GM19324 (cell line): ENCODE data around the gene PHC3.

Source experiments
- ATAC-seq: cut with Tn5 transposase; IDR thresholded peaks from one replicate; pipeline ENCODE4 v1.9.1; 2021; ENCODE audit warnings: mild to moderate bottlenecking, moderate library complexity; ENCODE audit not compliant: unreplicated experiment, low FRiP score

The PHC3 gene

GRCh38 chr3:170044795-170045244 is 136.7 kb downstream of the PHC3 start:
- peak; percentile 86 for ATAC-seq

GRCh38 chr3:170044271-170044670 is 137.3 kb downstream of the PHC3 start:
- ATAC-seq = no peak

- ATAC-seq = no peak
These were observed 138.0 kb downstream of the PHC3 start for GRCh38 chr3:170043506-170043905.

DNA sequence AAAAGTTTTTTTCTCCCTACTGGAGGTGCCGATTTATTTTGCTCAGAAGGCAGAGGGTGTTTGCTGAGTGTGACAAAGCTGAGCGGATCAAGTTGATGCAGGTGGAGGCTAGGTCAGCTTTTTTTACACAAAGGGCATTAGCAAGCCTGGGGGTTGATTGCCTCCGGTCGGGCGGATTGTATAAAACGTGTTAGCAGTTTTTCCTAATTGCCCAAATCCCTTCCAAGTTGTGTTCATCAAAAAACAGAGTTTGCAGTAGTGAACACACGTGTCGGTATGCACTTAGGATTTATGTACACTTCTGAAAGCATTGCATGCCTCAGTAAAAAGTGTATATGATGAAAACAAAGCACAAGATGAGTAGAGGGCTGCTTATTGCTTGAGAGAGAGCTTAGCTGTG is 141.1 kb downstream of the PHC3 start:
- no peak for ATAC-seq

DNA sequence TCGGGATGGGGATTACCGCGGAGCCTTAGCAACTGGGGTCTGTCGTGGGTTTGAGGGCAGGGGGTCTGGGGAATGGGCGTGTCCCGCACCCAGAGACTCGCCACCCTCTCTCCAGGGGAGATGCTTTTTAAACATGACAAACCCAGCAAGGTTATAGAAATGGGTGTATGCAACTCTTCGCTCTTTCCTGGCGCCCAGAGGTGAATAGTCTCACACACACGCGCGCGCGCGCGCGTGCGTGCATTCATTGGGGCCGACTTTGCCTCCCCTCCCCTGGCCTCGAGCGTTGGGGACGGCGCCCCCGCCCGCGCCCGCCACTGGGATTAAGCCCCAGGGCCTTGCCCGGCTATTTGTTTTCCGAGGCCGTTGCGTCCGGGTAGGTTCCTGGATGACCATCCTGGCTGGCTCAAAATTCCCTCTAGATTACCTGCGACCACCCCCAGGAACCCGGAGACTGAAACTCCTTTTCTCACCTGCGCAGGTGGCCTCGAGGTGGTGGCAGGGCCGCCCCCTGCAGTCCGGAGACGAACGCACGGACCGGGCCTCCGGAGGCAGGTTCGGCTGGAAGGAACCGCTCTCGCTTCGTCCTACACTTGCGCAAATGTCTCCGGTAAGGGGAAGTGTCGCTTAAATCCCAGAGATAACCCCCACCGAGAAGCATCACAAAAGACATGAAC is 143.0 kb downstream of the PHC3 start:
- no peak for ATAC-seq
